Muscle of leg (tissue), 11 donors: Measurements from ENCODE around the gene NCKAP1. TPM values are rescaled to one million over a fixed set of nuclear protein-coding genes. Genes with fewer than 3 reads are reported as not detected.
"Not testable (repeated sequence)": the region's sequence is repeated elsewhere in the genome, so short reads cannot be mapped to it uniquely, and the experiment has no call there.

Source experiments
- DNase-seq: peaks from one replicate; pipeline ENCODE4 v3.0.0; 2013
- H3K27ac ChIP-seq: one replicate; pipeline ENCODE4 v1.5.1; 2013; ENCODE audit warnings: mild to moderate bottlenecking, low read length, control low read depth
- H3K27me3 ChIP-seq: one replicate; pipeline ENCODE4 v1.6.1; 2013; ENCODE audit warnings: low read length; ENCODE audit not compliant: control insufficient read depth, insufficient read depth
- H3K36me3 ChIP-seq: one replicate; pipeline ENCODE4 v1.6.1; 2013; ENCODE audit warnings: low read length; ENCODE audit not compliant: control insufficient read depth, insufficient read depth
- H3K4me1 ChIP-seq: one replicate; pipeline ENCODE4 v1.6.1; 2013; ENCODE audit warnings: low read length; ENCODE audit not compliant: control insufficient read depth, insufficient read depth
- H3K4me3 ChIP-seq: one replicate; pipeline ENCODE4 v1.5.1; 2013; ENCODE audit warnings: low read length, control low read depth
- H3K9me3 ChIP-seq: replicated peaks from 2 replicates; pipeline ENCODE4 v1.6.1; 2013; ENCODE audit warnings: low read depth, low read length; ENCODE audit not compliant: control insufficient read depth
- WGBS: methylation state at CpG from one replicate; pipeline ENCODE4 v1.1.5; 2013; ENCODE audit warnings: missing lambda C conversion rate; ENCODE audit not compliant: insufficient coverage; 5-methylcytosine and 5-hydroxymethylcytosine counted together
- polyA plus RNA-seq, 8 donors: library from polyadenylated mRNA; unstranded; fragments of 120-200 nt; gene quantifications; one replicate each; pipeline versions ENCODE4 v1.2.1 to v1.2.3, GENCODE V29; 2013; ENCODE audit warnings: inconsistent platforms in 1 of 8, low replicate concordance in 1 of 8; ENCODE audit not compliant: insufficient read length in 8 of 8, insufficient read depth in 1 of 8
- total RNA-seq: library from RNA; stranded (reverse); fragments of 120-200 nt; gene quantifications from one replicate; pipeline ENCODE4 v1.2.4, GENCODE V29; 2013

Gene NCKAP1
- total and polyA plus RNA-seq, 9 donors = 71.9 to 98.5 (median 82.7) TPM

- 92% methylated on average over 2 of the region's 2 CpGs for WGBS
- Histone ChIP-seq H3K9me3 (peaks cover 6% of the 10 kb centered on the region), H3K4me1 (no peaks in the 10 kb centered on the region), H3K4me3 (no peak overlapping the region), H3K36me3 (no peaks in the 10 kb centered on the region), H3K27me3 (no peaks in the 10 kb centered on the region), H3K27ac (no peak overlapping the region)
- no peak for DNase-seq
Observed at GRCh38 chr2:183069174-183069573, 30.9 kb upstream of the NCKAP1 start.

GRCh38 chr2:183068561-183068960 lies 30.3 kb upstream of the NCKAP1 start:
- peak; percentile 32 for DNase-seq
- WGBS = 71% methylated on average over 3 of the region's 3 CpGs
- no peak overlapping the region for H3K4me3 ChIP-seq
- H3K9me3 ChIP-seq = peaks cover 6% of the 10 kb centered on the region
- no peaks in the 10 kb centered on the region for H3K36me3 ChIP-seq
- no peak overlapping the region for H3K27ac ChIP-seq
- no peaks in the 10 kb centered on the region for H3K4me1 ChIP-seq
- H3K27me3 ChIP-seq = no peaks in the 10 kb centered on the region

- DNase-seq = peak; percentile 35
- Histone ChIP-seq H3K4me1 (no peaks in the 10 kb centered on the region), H3K9me3 (no peaks in the 10 kb centered on the region), H3K27me3 (no peaks in the 10 kb centered on the region), H3K27ac (no peak overlapping the region), H3K36me3 (no peaks in the 10 kb centered on the region), H3K4me3 (no peak overlapping the region)
- WGBS = no CpG with 5 or more reads among the region's 2 CpGs
Observed at GRCh38 chr2:183063083-183063482, 24.8 kb upstream of the NCKAP1 start.

GRCh38 chr2:183060571-183061231 lies 22.4 kb upstream of the NCKAP1 start:
- H3K9me3 ChIP-seq = no peaks in the 10 kb centered on the region
- no peaks in the 10 kb centered on the region for H3K36me3 ChIP-seq
- H3K4me3 ChIP-seq = no peak overlapping the region
- no peak overlapping the region for H3K27ac ChIP-seq
- DNase-seq = no peak
- 94% methylated on average over 12 of the region's 14 CpGs for WGBS
- no peaks in the 10 kb centered on the region for H3K27me3 ChIP-seq
- H3K4me1 ChIP-seq = no peaks in the 10 kb centered on the region

GRCh38 chr2:183059561-183059960 lies 21.3 kb upstream of the NCKAP1 start:
- no CpG with 5 or more reads among the region's 1 CpG for WGBS
- Histone ChIP-seq H3K36me3 (no peaks in the 10 kb centered on the region), H3K9me3 (no peaks in the 10 kb centered on the region), H3K4me1 (no peaks in the 10 kb centered on the region), H3K4me3 (no peak overlapping the region), H3K27ac (no peak overlapping the region), H3K27me3 (no peaks in the 10 kb centered on the region)
- no peak for DNase-seq

- whole genome bisulfite sequencing = 83% methylated on average over 1 of the region's 3 CpGs
Observed at GRCh38 chr2:183057333-183057985, 19.2 kb upstream of the NCKAP1 start.

GRCh38 chr2:183049420-183049819 lies 11.2 kb upstream of the NCKAP1 start:
- 35% methylated on average over 4 of the region's 5 CpGs for WGBS
- no peaks in the 10 kb centered on the region for H3K36me3 ChIP-seq
- no peak for DNase-seq
- H3K27me3 ChIP-seq = peaks cover 2% of the 10 kb centered on the region
- no peak overlapping the region for H3K27ac ChIP-seq
- no peaks in the 10 kb centered on the region for H3K9me3 ChIP-seq
- H3K4me3 ChIP-seq = no peak overlapping the region
- no peaks in the 10 kb centered on the region for H3K4me1 ChIP-seq

More at GRCh38 chr2:183057333-183057985, 19.2 kb upstream of the NCKAP1 start:
- no peak overlapping the region for H3K4me3 ChIP-seq
- DNase-seq = no peak
- peaks cover 2% of the 10 kb centered on the region for H3K27me3 ChIP-seq
- H3K9me3 ChIP-seq = no peaks in the 10 kb centered on the region
- H3K27ac ChIP-seq = no peak overlapping the region
- no peaks in the 10 kb centered on the region for H3K36me3 ChIP-seq
- no peaks in the 10 kb centered on the region for H3K4me1 ChIP-seq

GRCh38 chr2:183047486-183048125 lies 9.3 kb upstream of the NCKAP1 start:
- 90% methylated on average over 5 of the region's 5 CpGs for WGBS
- not testable (repeated sequence) for H3K27me3 ChIP-seq, H3K27ac ChIP-seq, DNase-seq, H3K4me1 ChIP-seq, H3K9me3 ChIP-seq, H3K4me3 ChIP-seq, H3K36me3 ChIP-seq

- not testable (repeated sequence) for H3K27ac ChIP-seq, H3K9me3 ChIP-seq, H3K27me3 ChIP-seq, H3K4me3 ChIP-seq, H3K4me1 ChIP-seq, DNase-seq, H3K36me3 ChIP-seq
- WGBS = 79% methylated on average over 4 of the region's 8 CpGs
Observed at GRCh38 chr2:183043580-183043979, 5.3 kb upstream of the NCKAP1 start.

GRCh38 chr2:183040604-183041003 lies 2.3 kb upstream of the NCKAP1 start:
- no peak overlapping the region for H3K27ac ChIP-seq
- no peak overlapping the region for H3K4me3 ChIP-seq
- WGBS = 100% methylated on average over 1 of the region's 2 CpGs
- no peaks in the 10 kb centered on the region for H3K9me3 ChIP-seq
- DNase-seq = no peak
- peaks cover 2% of the 10 kb centered on the region for H3K4me1 ChIP-seq
- peaks cover 3% of the 10 kb centered on the region for H3K27me3 ChIP-seq
- H3K36me3 ChIP-seq = no peaks in the 10 kb centered on the region
